Right lung (tissue), 5 donors: ENCODE measurements around the gene ETS2. TPM values are rescaled to one million over a fixed set of nuclear protein-coding genes. Genes with fewer than 3 reads are reported as not detected.
"Not testable (repeated sequence)": the region's sequence is repeated elsewhere in the genome, so short reads cannot be mapped to it uniquely, and the experiment has no call there.

Experiments used
- DNase-seq, 2 donors: peaks; one replicate each; pipeline ENCODE4 v3.0.0-alpha.2; 2013
- polyA plus RNA-seq, 5 donors: library from polyadenylated mRNA; unstranded; fragments of 120-200 nt; gene quantifications; one replicate each; pipeline versions ENCODE4 v1.2.1 to v1.2.3, GENCODE V29; 2013; ENCODE audit warnings: inconsistent platforms in 1 of 5, low replicate concordance in 1 of 5; ENCODE audit not compliant: insufficient read length in 5 of 5, insufficient read depth in 1 of 5

Gene ETS2
- polyA plus RNA-seq, 5 donors: 151 to 182 (median 167) TPM

DNA sequence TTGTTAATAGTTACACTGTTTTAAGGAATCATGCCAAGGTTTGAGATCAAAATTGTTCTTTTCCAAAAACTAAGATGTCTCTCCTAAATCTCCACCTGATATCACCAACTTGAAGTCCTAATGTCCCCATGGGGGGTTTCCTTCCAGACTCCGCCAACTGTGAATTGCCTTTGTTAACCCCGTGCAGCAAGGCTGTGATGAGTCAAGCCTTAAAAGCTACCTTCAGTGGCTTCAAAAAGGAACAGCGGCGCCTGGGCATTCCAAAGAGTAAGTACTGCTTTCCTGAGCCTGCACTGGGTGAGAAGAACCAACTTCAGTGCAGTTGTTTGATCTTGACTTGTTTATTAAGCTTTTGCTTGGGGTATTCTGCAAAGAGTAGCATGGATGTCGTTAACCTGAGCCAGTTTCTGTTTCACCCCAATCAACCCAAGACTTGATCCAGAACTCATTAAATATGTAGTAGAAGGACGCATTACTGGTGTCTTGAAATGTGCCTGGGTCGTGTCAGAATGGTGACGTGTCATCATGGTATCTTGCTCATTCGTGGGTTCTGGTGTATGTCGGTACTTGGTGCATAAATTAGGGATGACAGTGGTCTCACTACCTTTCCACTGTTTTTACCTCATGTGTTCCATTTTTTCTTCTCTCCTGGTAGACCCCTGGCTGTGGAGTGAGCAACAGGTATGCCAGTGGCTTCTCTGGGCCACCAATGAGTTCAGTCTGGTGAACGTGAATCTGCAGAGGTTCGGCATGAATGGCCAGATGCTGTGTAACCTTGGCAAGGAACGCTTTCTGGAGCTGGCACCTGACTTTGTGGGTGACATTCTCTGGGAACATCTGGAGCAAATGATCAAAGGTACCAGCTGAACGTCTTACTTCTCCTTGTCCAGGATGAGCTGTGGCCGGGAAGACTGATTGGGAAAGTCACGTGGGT lies 8.7 kb downstream of the ETS2 start:
- DNase-seq: no peak

DNA sequence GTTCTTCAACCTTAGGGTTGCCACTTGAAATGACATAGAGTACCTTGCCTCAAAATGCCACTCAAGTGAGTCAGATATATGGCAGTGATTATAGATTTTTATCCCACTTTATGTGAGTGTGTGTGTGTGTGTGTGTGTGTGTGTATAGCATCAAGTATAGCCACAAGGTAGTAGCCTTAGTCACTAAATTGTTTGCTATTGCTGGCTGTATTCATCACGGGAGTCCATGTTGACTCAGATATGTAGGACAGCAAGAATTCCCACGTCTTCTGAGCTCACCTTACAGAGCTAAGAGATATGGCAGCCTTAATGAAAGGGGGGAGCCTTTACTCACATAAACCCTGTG lies 9.3 kb downstream of the ETS2 start:
- no peak for DNase-seq

GRCh38 chr21:38816400-38816977 lies 10.8 kb downstream of the ETS2 start:
- DNase-seq: no peak

GRCh38 chr21:38817371-38818324 lies 11.9 kb downstream of the ETS2 start:
- no peak for DNase-seq

- no peak for DNase-seq
Measured at GRCh38 chr21:38818325-38818723, 12.6 kb downstream of the ETS2 start.

DNA sequence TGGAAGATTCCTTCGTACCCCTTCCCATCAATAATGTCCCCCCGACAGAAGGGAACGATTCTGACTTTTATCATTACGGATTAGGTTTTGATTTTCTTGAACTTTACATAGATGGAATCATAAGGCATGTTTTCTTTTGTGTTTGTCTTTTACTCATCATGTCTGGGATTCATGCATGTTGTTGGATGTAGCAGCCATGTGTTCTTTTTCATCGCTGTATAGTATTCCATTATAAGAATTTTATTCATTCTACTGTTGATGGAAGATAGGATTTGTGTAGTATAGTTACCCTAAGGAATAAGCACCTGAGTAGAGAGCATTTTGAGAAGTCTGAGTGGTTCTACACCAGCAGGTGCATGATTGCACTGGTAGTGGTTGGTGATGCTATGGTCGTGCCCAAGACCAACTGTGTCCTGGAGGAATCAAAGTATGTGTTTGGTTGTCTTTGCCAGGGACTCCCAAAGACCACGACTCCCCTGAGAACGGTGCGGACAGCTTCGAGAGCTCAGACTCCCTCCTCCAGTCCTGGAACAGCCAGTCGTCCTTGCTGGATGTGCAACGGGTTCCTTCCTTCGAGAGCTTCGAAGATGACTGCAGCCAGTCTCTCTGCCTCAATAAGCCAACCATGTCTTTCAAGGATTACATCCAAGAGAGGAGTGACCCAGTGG lies 13.5 kb downstream of the ETS2 start:
- DNase-seq: no peak

DNA sequence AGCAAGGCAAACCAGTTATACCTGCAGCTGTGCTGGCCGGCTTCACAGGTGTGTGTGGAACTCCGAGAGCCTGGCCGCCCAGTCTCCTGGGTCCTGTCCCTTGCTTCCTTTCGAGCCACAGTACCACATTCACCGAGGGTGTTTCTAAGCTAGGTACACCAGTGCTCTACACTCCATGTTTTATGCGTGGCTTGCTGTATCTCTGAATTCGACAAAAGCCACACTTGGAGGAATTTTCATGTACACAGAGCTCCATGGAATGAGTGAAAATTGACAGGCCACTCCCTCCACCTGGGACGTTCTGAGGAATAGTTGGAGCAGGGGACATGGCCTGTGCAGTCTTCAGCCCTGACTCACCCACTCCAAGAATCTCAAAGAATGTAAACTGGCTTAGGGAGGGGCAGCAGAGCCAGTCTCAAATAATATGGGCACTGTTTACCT lies 14.0 kb downstream of the ETS2 start:
- DNase-seq: no peak

GRCh38 chr21:38820471-38821239 lies 14.9 kb downstream of the ETS2 start:
- no peak for DNase-seq

GRCh38 chr21:38821248-38821647 lies 15.5 kb downstream of the ETS2 start:
- no peak for DNase-seq

GRCh38 chr21:38821959-38822682 lies 16.4 kb downstream of the ETS2 start:
- no peak for DNase-seq

DNA sequence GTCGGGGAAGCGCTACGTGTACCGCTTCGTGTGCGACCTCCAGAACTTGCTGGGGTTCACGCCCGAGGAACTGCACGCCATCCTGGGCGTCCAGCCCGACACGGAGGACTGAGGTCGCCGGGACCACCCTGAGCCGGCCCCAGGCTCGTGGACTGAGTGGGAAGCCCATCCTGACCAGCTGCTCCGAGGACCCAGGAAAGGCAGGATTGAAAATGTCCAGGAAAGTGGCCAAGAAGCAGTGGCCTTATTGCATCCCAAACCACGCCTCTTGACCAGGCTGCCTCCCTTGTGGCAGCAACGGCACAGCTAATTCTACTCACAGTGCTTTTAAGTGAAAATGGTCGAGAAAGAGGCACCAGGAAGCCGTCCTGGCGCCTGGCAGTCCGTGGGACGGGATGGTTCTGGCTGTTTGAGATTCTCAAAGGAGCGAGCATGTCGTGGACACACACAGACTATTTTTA lies 17.1 kb downstream of the ETS2 start:
- DNase-seq: no peak

GRCh38 chr21:38823737-38824123 lies 18.0 kb downstream of the ETS2 start:
- no peak for DNase-seq

DNA sequence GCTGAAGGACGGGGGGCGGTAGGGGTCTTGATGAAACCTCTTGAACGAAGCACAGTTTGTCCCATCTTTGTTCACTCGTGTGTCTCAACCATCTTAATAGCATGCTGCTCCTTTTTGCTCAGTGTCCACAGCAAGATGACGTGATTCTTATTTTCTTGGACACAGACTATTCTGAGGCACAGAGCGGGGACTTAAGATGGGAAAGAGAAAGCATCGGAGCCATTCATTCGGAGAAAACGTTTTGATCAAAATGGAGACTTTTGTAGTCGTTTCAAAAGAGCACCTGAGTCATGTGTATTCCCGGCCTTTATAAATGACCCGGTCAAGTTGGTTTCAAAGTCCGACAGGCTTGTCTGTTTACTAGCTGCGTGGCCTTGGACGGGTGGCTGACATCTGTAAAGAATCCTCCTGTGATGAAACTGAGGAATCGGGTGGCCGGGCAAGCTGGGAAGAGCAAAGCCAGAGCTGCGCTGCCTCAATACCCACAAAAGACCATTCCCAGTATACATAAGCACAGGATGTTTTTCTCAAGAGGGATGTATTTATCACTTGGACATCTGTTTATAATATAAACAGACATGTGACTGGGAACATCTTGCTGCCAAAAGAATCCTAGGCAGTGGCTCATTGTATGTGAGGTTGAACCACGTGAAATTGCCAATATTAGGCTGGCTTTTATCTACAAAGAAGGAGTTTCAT lies 18.5 kb downstream of the ETS2 start:
- DNase-seq: peak; percentile 67 to 71

GRCh38 chr21:38825269-38825668 lies 19.5 kb downstream of the ETS2 start:
- no peak for DNase-seq

- DNase-seq: no peak
Measured at GRCh38 chr21:38825921-38826320, 20.2 kb downstream of the ETS2 start.

GRCh38 chr21:38828111-38828510 lies 22.4 kb downstream of the ETS2 start:
- not testable (repeated sequence) for DNase-seq

DNA sequence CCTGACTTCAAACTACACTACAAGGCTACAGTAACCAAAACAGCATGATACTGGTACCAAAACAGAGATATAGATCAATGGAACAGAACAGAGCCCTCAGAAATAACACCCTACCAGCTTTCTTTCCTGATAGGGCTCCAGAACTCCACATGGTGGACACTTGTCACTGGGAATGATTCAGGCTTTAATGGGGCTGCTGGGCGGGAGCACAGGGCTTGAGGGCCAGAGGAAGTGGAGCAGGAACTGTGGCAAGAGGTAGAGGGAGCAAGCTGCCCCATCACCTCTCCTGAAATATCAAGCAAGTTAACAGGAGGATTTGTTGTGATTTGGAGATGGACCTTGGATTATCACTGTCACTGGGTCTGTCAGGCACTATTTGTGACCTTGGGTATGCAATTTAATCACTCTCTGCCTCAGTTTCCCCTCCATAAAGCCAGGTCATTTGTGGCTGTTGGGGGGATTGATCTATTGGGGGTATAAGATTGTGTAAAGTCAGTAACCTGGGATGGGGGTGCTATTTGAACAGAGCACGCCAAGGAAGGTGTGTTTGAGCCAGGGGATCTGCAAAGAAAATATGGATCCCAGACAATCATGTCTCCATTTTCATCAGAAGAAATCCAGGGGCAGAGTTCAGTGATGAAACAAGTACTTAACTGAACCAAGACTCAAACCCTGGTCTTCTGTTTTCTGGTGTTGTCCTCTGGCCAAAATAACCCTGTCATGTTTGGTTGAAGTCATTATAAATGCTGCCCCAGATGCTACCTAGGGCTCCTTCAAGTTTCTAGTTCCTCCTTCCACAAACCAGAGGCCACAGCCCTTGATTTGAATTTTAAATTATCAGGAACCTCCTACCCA lies 25.2 kb downstream of the ETS2 start:
- no peak for DNase-seq
